ENCODE data around the gene TULP4.

- TF ChIP-seq EZH2 (IDR thresholded peaks at IDR 0.05) (no peak), POLR2AphosphoS5 (IDR thresholded peaks at IDR 0.05; ENCODE audit: borderline replicate concordance, low read depth, low read length) (no peak), FOXP2 (optimal IDR thresholded peaks at IDR 0.05; ENCODE audit: control extremely low read depth, extremely low read length, insufficient read depth) (no peak)
Measured at GRCh38 chr6:158445426-158446085, 133.3 kb downstream of the TULP4 start.

All from SK-N-MC (cell line).